Measurements from ENCODE around the gene COA4. TPM values are rescaled to one million over a fixed set of nuclear protein-coding genes. Genes with fewer than 3 reads are reported as not detected.

Gene COA4
- total RNA-seq, 1 experiment from 2014 or later, result 97.0 TPM

GRCh38 chr11:73852049-73852448, 24.6 kb downstream of the COA4 start:
- ATAC-seq (no peak), DNase-seq (ENCODE audit: low read depth, low spot score) (no peak)
- H4K20me1 ChIP-seq (ENCODE audit: insufficient read depth), result no peaks in the 10 kb centered on the region
- H3K36me3 ChIP-seq (ENCODE audit: control insufficient read depth in 1 of 2, insufficient read depth in 2 of 2, low read length in 2 of 2), result no peaks in the 10 kb centered on the region
- intact Hi-C loops (cut with micrococcal nuclease), result no loop called here
- CTCF ChIA-PET, result no interaction called here
- H3K9me2 ChIP-seq (ENCODE audit: insufficient read depth), result no peaks in the 10 kb centered on the region
- no peak overlapping the region for H3K4me3 ChIP-seq (replicated peaks in 1 of 2; ENCODE audit: low read depth in 1 of 2, low read length in 2 of 2)
- POLR2A ChIA-PET, result interaction anchor here (0.6 kb wide), 1 partner anchor 892 kb away, joined by 3 read pairs; no protein-coding TSS in a partner anchor
- no peak overlapping the region for H3K4me2 ChIP-seq (ENCODE audit: low read length)
- no peak overlapping the region for H2AFZ ChIP-seq (ENCODE audit: low read depth, low read length, poor library complexity, severe bottlenecking)
- H3K9ac ChIP-seq (ENCODE audit: low read length), result no peak overlapping the region
- BruUV-seq (replicated peaks), result no TSS peak
- RAD21 ChIA-PET (ENCODE audit: low non-redundant PET in 1 of 2, low total read pairs in 2 of 2, uncharacterized antibody in 2 of 2, unreplicated experiment in 2 of 2), result no interaction called here
- H3K4me1 ChIP-seq (ENCODE audit: control insufficient read depth in 1 of 2, insufficient read depth in 2 of 2, low read length in 2 of 2), result peaks cover 0 to 4% of the 10 kb centered on the region in 2 experiments; a peak in 1 of 4 replicates
- H3K79me2 ChIP-seq (ENCODE audit: insufficient read depth, low read length), result no peaks in the 10 kb centered on the region
- TF ChIP-seq EGR1 (IDR thresholded peaks at IDR 0.05; ENCODE audit: low read depth) (no peak), REST (IDR thresholded peaks at IDR 0.05; ENCODE audit: low read depth) (no peak), EZH2 (IDR thresholded peaks at IDR 0.05) (no peak), SP1 (IDR thresholded peaks at IDR 0.05; ENCODE audit: low read depth) (no peak), CEBPB (IDR thresholded peaks at IDR 0.05; ENCODE audit: low read depth) (no peak), ATF3 (IDR thresholded peaks at IDR 0.05) (no peak), POLR2AphosphoS5 (IDR thresholded peaks at IDR 0.05; ENCODE audit: low read depth, low read length) (no peak), JUND (IDR thresholded peaks at IDR 0.05) (no peak), CTCF (IDR thresholded peaks at IDR 0.05 in 2 of 3, conservative IDR thresholded peaks at IDR 0.05 in 1 of 3; ENCODE audit: borderline replicate concordance in 1 of 3, insufficient read depth in 1 of 3, low read depth in 2 of 3, low read length in 2 of 3) (no peak), RAD21 (IDR thresholded peaks at IDR 0.05; ENCODE audit: low read depth) (no peak), CBX3 (IDR thresholded peaks at IDR 0.05; ENCODE audit: low read depth) (no peak), ELF1 (IDR thresholded peaks at IDR 0.05; ENCODE audit: borderline replicate concordance, low read depth) (no peak), EZH2phosphoT487 (IDR thresholded peaks at IDR 0.05; ENCODE audit: borderline replicate concordance) (no peak), MAX (IDR thresholded peaks at IDR 0.05) (no peak)
- H3K9me3 ChIP-seq (ENCODE audit: control insufficient read depth in 1 of 2, insufficient read depth in 1 of 2, low read depth in 1 of 2, low read length in 2 of 2), result no peaks in the 10 kb centered on the region
- no peak overlapping the region for H3K27ac ChIP-seq (ENCODE audit: low read depth, low read length)
- H3K27me3 ChIP-seq (ENCODE audit: insufficient read depth, low read length), result no peaks in the 10 kb centered on the region

Data from HCT116 (cell line).